Esophagus squamous epithelium (tissue), 5 donors: Measurements from ENCODE around the gene CTNNAL1. TPM values are rescaled to one million over a fixed set of nuclear protein-coding genes. Genes with fewer than 3 reads are reported as not detected.

ENCODE experiments used
- DNase-seq: peaks from one replicate; lab custom pipeline; 2025; lab: John Stamatoyannopoulos, UW
- H3K27ac ChIP-seq, 4 donors: fragments of 200-600 bp; sonication (generic); one replicate each; pipeline ENCODE4 v1.5.1; 2016 to 2019; ENCODE audit warnings: mild to moderate bottlenecking in 1 of 4
- H3K27me3 ChIP-seq, 4 donors: fragments of 200-600 bp; sonication (generic); 1 replicate in 3 of 4; 2 replicates in 1 of 4; pipeline versions ENCODE4 v1.5.1 to v1.6.0; 2017 to 2021; ENCODE audit warnings: antibody characterized with exemption in 1 of 4
- H3K36me3 ChIP-seq, 3 donors: fragments of 200-600 bp; sonication (generic); one replicate each; pipeline ENCODE4 v1.5.1; 2016 to 2019
- H3K4me1 ChIP-seq, 3 donors: fragments of 200-600 bp; sonication (generic); one replicate each; pipeline ENCODE4 v1.5.1; 2017 to 2019
- H3K4me3 ChIP-seq, 4 donors: fragments of 200-600 bp; sonication (generic); 1 replicate in 3 of 4; 2 replicates in 1 of 4; pipeline ENCODE4 v1.5.1; 2016 to 2019; ENCODE audit warnings: mild to moderate bottlenecking in 2 of 4, moderate library complexity in 1 of 4
- H3K9me3 ChIP-seq, 3 donors: fragments of 200-600 bp; sonication (generic); one replicate each; pipeline ENCODE4 v1.5.1; 2016 to 2019
- CTCF ChIP-seq, 6 experiments: fragments of 450-650 bp in 4 of 6; fragments of 200-600 bp in 2 of 6; sonication (generic) in 2 of 6; IDR thresholded peaks; one replicate each; pipeline ENCODE4 v1.5.1; 2016 to 2019; ENCODE audit warnings: antibody characterized with exemption in 6 of 6, mild to moderate bottlenecking in 4 of 6, moderate library complexity in 4 of 6
- POLR2A ChIP-seq, 4 donors: fragments of 450-650 bp; IDR thresholded peaks; one replicate each; pipeline ENCODE4 v1.6.1; 2017; ENCODE audit warnings: antibody characterized with exemption in 4 of 4, mild to moderate bottlenecking in 4 of 4, moderate library complexity in 3 of 4
- WGBS, 2 donors: methylation state at CpG; one replicate each; pipeline ENCODE4 v1.1.5; 2018; 5-methylcytosine and 5-hydroxymethylcytosine counted together
- intact Hi-C: fragments of 100-400 bp; cut with DNase I; formaldehyde crosslinking; loops from one replicate; pipeline ENCODE4 v1.15.0; 2022
- small RNA-seq, 4 donors: library from RNA; depleted of rRNA; stranded (forward); fragments of <200 nt; gene quantifications; one replicate each; pipeline ENCODE3, GENCODE V24; 2016
- total RNA-seq, 4 donors: library from RNA; depleted of rRNA; stranded (reverse); fragments of >200 nt; gene quantifications; one replicate each; pipeline ENCODE4 v1.1.0, GENCODE V29; 2016
- donor health status: DM: yes; HTN: yes; CAD: no.

Gene CTNNAL1
- total RNA-seq, 4 donors from 2014 or later, result 7.5 to 31.3 (median 15.7) TPM

GRCh38 chr9:108897324-108898096, 115.8 kb downstream of the CTNNAL1 start:
- H3K27ac ChIP-seq, result no peak overlapping the region
- no peak for DNase-seq
- H3K4me1 ChIP-seq, result no peaks in the 10 kb centered on the region
- intact Hi-C loops, result no loop called here
- no peak overlapping the region for H3K4me3 ChIP-seq
- H3K27me3 ChIP-seq, result no peaks in the 10 kb centered on the region
- H3K9me3 ChIP-seq, result no peaks in the 10 kb centered on the region
- 88 to 95% methylated on average over 2 of the region's 2 CpGs for WGBS, 2 donors
- peaks cover 0 to 100% (median 36%) of the 10 kb centered on the region in 3 donors for H3K36me3 ChIP-seq
- no peak for TF ChIP-seq CTCF (IDR thresholded peaks at IDR 0.05)
- no peak for TF ChIP-seq POLR2A (IDR thresholded peaks at IDR 0.05)

GRCh38 chr9:108894225-108894997, 118.9 kb downstream of the CTNNAL1 start:
- no peak overlapping the region for H3K27ac ChIP-seq

More at GRCh38 chr9:108894225-108894997, 118.9 kb downstream of the CTNNAL1 start:
- no peak overlapping the region for H3K4me3 ChIP-seq
- 84 to 94% methylated on average over 4 of the region's 4 CpGs for WGBS, 2 donors
- no peaks in the 10 kb centered on the region for H3K27me3 ChIP-seq
- peaks cover 7 to 100% (median 49%) of the 10 kb centered on the region in 3 donors for H3K36me3 ChIP-seq
- intact Hi-C loops, result no loop called here
- H3K9me3 ChIP-seq, result no peaks in the 10 kb centered on the region
- no peaks in the 10 kb centered on the region for H3K4me1 ChIP-seq
- DNase-seq, result no peak
- TF ChIP-seq POLR2A (IDR thresholded peaks at IDR 0.05) (no peak), CTCF (IDR thresholded peaks at IDR 0.05) (no peak)

Small RNA genes lying within 50 kb of the gene (small RNA-seq; reads per million reads assigned to genes)
- gene MIR32 (0.64 to 1.6 (median 0.74) reads per million in 4 donors), gene RF00019 (0 reads per million in 4 donors)

Other genes with a start within 250 kb of the CTNNAL1 start
- gene ACTL7B, start 157.5 kb downstream of the CTNNAL1 start, total RNA-seq, result not detected
- not detected for gene ACTL7A, start 151.2 kb downstream of the CTNNAL1 start, total RNA-seq
- gene ELP1, start 79.4 kb downstream of the CTNNAL1 start, total RNA-seq, result 10 to 100 TPM; 12.3 to 22.2 (median 20.2) TPM
- gene ABITRAM, start 79.1 kb downstream of the CTNNAL1 start, total RNA-seq, result 10 to 100 TPM in 3 of 4 donors, 1 to 10 TPM in 1; 9.8 to 17.2 (median 12.8) TPM
- 10 to 100 TPM; 12.5 to 45.4 (median 25.9) TPM for gene TMEM245, start 106.4 kb upstream of the CTNNAL1 start, total RNA-seq
- gene FRRS1L, start 153.8 kb upstream of the CTNNAL1 start, total RNA-seq, result 1 to 10 TPM in 1 of 4 donors, under 1 TPM in 2, not detected in 1; 0.04 to 1.5 (median 0.12) TPM